GM12892 (cell line): ENCODE data around the gene ST7.

Source experiments
- POLR2A ChIP-seq: IDR thresholded peaks from 2 replicates; pipeline ENCODE4 v1.6.1; 2011; ENCODE audit warnings: low read depth, low read length, control low read depth
- TAF1 ChIP-seq: IDR thresholded peaks from 2 replicates; pipeline ENCODE4 v1.6.1; 2011; ENCODE audit warnings: low read depth, mild to moderate bottlenecking, control low read depth, low read length, borderline replicate concordance

DNA sequence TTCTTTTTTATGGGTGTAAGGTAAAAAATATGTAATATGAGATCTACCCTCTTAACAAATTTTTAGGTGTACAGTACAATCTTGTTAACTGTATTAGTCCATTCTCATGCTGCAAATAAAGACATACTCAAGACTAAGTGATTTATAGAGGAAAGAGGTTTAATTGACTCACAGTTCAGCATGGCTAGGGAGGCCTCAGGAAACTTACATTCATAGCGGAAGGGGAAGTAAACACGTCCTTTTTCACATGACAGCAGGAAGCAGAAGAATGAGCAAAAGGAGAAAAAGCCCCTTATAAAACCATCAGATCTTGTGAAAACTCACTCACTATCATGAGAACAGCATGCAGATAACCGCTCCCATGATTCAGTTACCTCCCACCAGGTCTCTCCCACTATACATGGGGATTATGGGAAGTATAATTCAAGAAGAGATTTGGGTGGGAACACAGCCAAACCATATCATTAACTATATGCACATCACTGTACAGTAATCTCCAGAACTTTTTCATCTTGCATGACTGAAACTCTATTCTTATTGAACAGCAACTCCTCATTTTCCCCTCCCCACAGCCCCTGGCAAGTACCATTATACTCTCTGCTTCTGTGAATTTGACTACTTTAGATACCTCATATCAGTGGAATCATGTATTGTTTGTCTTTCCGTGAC, 242.2 kb downstream of the ST7 start:
- TF ChIP-seq POLR2A (no peak), TAF1 (no peak)
